MCF 10A (cell line): ENCODE results near the gene GPATCH1. TPM values are rescaled to one million over a fixed set of nuclear protein-coding genes. Genes with fewer than 3 reads are reported as not detected.
"Not testable (repeated sequence)": the region's sequence is repeated elsewhere in the genome, so short reads cannot be mapped to it uniquely, and the experiment has no call there.

Experiments used
- BruUV-seq: library from RNA; stranded (reverse); fragments of 400-500 nt; replicated peaks from 2 replicates; lab custom pipeline; 2021; lab: Mats Ljungman, UMichigan
- CTCF ChIA-PET: fragments of 300-600 bp; sonication (Branson Sonifier 250); formaldehyde crosslinking; extraction: SDS; loops from one replicate; lab custom pipeline; 2021; ENCODE audit warnings: antibody characterized with exemption, inconsistent platforms; lab: Yijun Ruan, JAX
- POLR2A ChIA-PET: fragments of 300-600, 350-650 bp; sonication (Branson Sonifier 250); formaldehyde crosslinking; extraction: SDS; loops from one replicate; lab custom pipeline; 2020; ENCODE audit warnings: antibody characterized with exemption, inconsistent platforms; lab: Yijun Ruan, JAX
- DNase-seq: peaks from one replicate; pipeline ENCODE4 v3.0.0-alpha.2; 2018; ENCODE audit not compliant: unreplicated experiment
- H3K27ac Mint-ChIP-seq: one replicate; pipeline ENCODE4 v1.8.0; 2022; ENCODE audit warnings: mild to moderate bottlenecking, low read depth, mixed read lengths; ENCODE audit not compliant: unreplicated experiment
- H3K27me3 Mint-ChIP-seq: one replicate; pipeline ENCODE4 v1.8.0; 2022; ENCODE audit warnings: mixed read lengths; ENCODE audit not compliant: insufficient read depth, unreplicated experiment
- H3K36me3 Mint-ChIP-seq: one replicate; pipeline ENCODE4 v1.8.0; 2022; ENCODE audit warnings: mild to moderate bottlenecking, moderate library complexity, mixed read lengths; ENCODE audit not compliant: insufficient read depth, unreplicated experiment
- H3K4me1 Mint-ChIP-seq: one replicate; pipeline ENCODE4 v1.8.0; 2022; ENCODE audit warnings: mixed read lengths; ENCODE audit not compliant: insufficient read depth, unreplicated experiment
- H3K4me3 Mint-ChIP-seq: one replicate; pipeline ENCODE4 v1.8.0; 2022; ENCODE audit warnings: mild to moderate bottlenecking, moderate library complexity, mixed read lengths; ENCODE audit not compliant: unreplicated experiment
- H3K9me3 Mint-ChIP-seq: one replicate; pipeline ENCODE4 v1.8.0; 2022; ENCODE audit warnings: mixed read lengths; ENCODE audit not compliant: unreplicated experiment
- intact Hi-C: fragments of 100-400 bp; cut with micrococcal nuclease; formaldehyde crosslinking; loops from 2 replicates; pipeline ENCODE4 v1.14.1; 2022
- total RNA-seq: library from RNA; stranded (reverse); gene quantifications from 2 replicates; pipeline ENCODE4 v1.2.3, GENCODE V29; 2022
- TF ChIP-seq, protein P1 (sequence below): fragments of 200-600 bp; IDR thresholded peaks from one replicate; pipeline ENCODE4 v1.8.0; 2022; ENCODE audit warnings: antibody characterized with exemption, mild to moderate bottlenecking; ENCODE audit not compliant: unreplicated experiment

The GPATCH1 gene
- total RNA-seq, 1 experiment from 2014 or later = 5.1 TPM

DNA sequence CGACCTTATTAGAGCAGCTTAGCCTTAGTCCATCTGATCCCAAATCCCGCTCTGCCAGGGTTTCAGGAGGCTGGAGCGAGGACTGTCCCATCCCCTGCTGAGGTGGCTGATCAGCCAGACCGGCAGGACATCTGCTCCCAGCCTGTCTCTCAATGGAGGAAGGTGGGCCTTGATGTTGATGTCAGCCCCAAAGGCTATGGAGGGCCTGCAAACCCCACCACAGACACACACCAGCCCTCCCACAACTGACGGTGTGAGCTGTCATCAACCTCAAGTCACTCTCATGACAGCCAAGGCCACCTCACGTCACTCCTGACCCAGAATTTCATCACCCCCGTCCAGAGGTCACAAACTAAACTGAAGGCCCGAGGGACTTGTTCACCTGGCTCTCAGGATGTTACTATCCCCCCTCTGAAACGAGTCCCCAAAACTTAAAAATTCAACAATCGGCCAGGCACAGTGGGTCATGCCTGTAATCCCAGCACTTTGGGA, 41.8 kb upstream of the GPATCH1 start:
- POLR2A ChIA-PET = no interaction called here
- Mint-ChIP-seq H3K4me3 (no peak overlapping the region), H3K27ac (no peak overlapping the region), H3K9me3 (no peaks in the 10 kb centered on the region), H3K27me3 (no peaks in the 10 kb centered on the region), H3K36me3 (no peaks in the 10 kb centered on the region), H3K4me1 (no peaks in the 10 kb centered on the region)
- BruUV-seq = no TSS peak
- CTCF ChIA-PET = interaction anchor here (0.9 kb wide), 1 partner anchor 196 kb away, joined by 3 read pairs; no protein-coding TSS in a partner anchor
- no peak for DNase-seq
- TF ChIP-seq, protein P1, sequence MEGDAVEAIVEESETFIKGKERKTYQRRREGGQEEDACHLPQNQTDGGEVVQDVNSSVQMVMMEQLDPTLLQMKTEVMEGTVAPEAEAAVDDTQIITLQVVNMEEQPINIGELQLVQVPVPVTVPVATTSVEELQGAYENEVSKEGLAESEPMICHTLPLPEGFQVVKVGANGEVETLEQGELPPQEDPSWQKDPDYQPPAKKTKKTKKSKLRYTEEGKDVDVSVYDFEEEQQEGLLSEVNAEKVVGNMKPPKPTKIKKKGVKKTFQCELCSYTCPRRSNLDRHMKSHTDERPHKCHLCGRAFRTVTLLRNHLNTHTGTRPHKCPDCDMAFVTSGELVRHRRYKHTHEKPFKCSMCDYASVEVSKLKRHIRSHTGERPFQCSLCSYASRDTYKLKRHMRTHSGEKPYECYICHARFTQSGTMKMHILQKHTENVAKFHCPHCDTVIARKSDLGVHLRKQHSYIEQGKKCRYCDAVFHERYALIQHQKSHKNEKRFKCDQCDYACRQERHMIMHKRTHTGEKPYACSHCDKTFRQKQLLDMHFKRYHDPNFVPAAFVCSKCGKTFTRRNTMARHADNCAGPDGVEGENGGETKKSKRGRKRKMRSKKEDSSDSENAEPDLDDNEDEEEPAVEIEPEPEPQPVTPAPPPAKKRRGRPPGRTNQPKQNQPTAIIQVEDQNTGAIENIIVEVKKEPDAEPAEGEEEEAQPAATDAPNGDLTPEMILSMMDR = no peak
- intact Hi-C loops = no loop called here

DNA sequence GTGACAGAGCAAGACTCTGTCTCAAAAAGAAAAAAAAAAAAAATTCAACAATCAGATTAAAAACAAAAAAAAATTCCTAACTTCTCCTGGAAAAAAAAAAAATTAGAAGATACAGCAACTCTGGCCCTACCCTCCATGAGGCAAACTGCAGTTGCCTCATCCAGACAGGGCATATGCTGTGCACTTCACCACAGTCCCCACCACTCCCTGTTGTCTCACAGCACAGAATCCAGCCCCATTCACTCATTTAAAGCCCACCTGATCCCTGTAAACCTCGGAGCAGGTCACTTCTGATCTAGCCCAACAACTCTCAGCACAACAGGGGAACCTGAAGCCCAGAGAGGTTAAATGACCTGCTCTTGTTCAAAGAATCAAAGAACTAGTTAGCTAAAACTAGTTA, 41.2 kb upstream of the GPATCH1 start:
- no peaks in the 10 kb centered on the region for H3K27me3 Mint-ChIP-seq
- BruUV-seq = no TSS peak
- ChIA-PET CTCF (no interaction called here), POLR2A (no interaction called here)
- no peaks in the 10 kb centered on the region for H3K9me3 Mint-ChIP-seq
- H3K27ac Mint-ChIP-seq = no peak overlapping the region
- H3K4me1 Mint-ChIP-seq = no peaks in the 10 kb centered on the region
- intact Hi-C loops = no loop called here
- no peak overlapping the region for H3K4me3 Mint-ChIP-seq
- TF ChIP-seq, protein P1 = no peak
- no peak for DNase-seq
- no peaks in the 10 kb centered on the region for H3K36me3 Mint-ChIP-seq

DNA sequence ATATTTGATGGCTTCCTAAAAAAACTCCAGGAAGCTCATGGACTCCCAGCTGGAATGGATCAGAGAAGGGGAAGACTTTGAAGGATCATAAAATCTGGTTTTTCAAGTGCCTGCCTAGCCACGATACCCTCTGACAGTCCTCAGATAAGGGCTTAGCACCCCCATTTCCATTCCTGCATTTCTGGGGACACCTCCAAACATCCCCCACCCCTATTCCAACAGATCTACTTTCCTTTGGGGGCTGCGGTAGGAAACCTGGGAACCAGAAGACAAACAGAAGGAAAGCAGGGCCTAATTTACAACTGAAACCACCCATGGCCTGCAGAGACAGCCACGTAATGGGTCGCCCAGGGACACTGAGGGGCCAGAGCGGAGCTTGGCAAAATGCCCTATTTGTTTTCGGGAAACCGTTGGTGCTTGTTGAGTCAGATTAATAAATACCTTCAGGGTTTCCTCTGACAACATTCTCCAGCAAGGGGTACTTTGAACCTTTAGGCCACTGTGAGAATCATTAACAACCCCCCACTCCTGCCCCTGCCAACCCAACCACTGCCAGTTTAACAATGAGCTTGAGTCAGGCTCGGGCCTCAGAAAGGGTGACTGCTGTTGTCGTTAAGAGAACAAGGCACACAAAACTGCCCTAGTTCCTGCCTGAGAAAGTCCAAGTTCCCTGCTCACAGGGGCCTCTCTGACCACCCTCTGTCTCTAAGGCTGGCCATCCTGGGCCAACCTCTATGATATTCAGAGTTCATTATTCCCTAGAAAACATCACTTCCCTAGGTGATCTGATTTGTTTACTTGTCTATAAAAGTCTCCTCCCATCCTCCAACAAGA, 39.8 kb upstream of the GPATCH1 start:
- Mint-ChIP-seq H3K4me3 (no peak overlapping the region), H3K36me3 (no peaks in the 10 kb centered on the region), H3K27me3 (no peaks in the 10 kb centered on the region), H3K27ac (peak overlapping the region; percentile 67), H3K4me1 (no peaks in the 10 kb centered on the region), H3K9me3 (no peaks in the 10 kb centered on the region)
- CTCF ChIA-PET = no interaction called here
- DNase-seq = peak; percentile 82
- POLR2A ChIA-PET = no interaction called here
- intact Hi-C loops = no loop called here
- TF ChIP-seq, protein P1 = no peak
- no TSS peak for BruUV-seq

DNA sequence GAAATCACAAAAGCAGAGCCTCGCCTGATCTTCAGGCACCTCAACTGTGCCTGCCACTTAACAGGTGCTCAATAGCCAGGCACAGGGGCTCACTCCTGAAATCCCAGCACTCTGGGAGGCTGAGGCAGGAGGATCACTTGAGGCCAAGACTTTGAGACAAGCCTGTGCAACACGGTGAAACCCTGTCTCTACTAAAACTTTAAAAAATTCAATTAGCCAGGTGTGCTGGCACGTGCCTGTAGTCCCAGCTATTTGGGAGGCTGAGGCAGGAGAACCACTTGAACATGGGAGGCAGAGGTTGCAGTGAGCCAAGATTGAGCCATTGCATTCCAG, 39.2 kb upstream of the GPATCH1 start:
- H3K36me3 Mint-ChIP-seq, BruUV-seq, H3K4me1 Mint-ChIP-seq, H3K27me3 Mint-ChIP-seq, H3K9me3 Mint-ChIP-seq, H3K4me3 Mint-ChIP-seq, intact Hi-C loops, DNase-seq: not testable (repeated sequence)
- ChIA-PET POLR2A (interaction anchor here (1.0 kb wide), 1 partner anchor 14 kb away, joined by 3 read pairs; no protein-coding TSS in a partner anchor), CTCF (interaction anchor here (0.6 kb wide), 1 partner anchor 26 kb away, joined by 4 read pairs; no protein-coding TSS in a partner anchor)
- H3K27ac Mint-ChIP-seq = peak overlapping the region; percentile 67
